ENCODE data around the gene BICDL2.

DNA sequence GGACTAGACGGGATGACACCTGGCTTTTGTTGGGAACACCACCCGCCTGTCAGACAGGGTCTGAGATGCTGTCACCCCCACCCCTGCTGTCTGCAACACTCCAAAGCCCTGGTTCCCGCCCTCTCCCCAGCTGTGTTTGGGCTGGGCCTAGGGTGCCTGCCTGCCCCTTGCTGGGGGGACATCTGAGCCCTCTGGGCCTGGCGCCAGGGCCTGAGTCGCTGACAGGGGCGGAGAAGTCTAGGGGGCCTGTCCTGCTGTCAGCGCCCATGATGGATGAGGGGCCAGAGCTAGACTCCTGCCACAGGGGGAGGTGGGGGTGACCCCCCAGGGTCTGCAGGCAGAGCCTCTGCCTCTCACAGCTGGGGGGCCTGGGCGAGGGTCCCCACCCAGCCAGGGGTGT is 48.9 kb downstream of the BICDL2 start:
- TF ChIP-seq RARB (CRISPR knock-in tag; IDR thresholded peaks at IDR 0.05) (no peak), ARNTL (CRISPR knock-in tag; IDR thresholded peaks at IDR 0.05; ENCODE audit: borderline replicate concordance, low read depth) (no peak), ESRRG (CRISPR knock-in tag; IDR thresholded peaks at IDR 0.05) (no peak), ISL1 (CRISPR knock-in tag; IDR thresholded peaks at IDR 0.05) (no peak), TOX (CRISPR knock-in tag; IDR thresholded peaks at IDR 0.05; ENCODE audit: borderline replicate concordance) (no peak), OSR1 (CRISPR knock-in tag; IDR thresholded peaks at IDR 0.05) (no peak), ZFP3 (CRISPR knock-in tag; IDR thresholded peaks at IDR 0.05) (no peak), ZNF8 (CRISPR knock-in tag; IDR thresholded peaks at IDR 0.05) (no peak), ZC3H10 (CRISPR knock-in tag; IDR thresholded peaks at IDR 0.05) (no peak), GLIS3 (CRISPR knock-in tag; IDR thresholded peaks at IDR 0.05) (no peak)
- TF ChIP-seq, protein P1, sequence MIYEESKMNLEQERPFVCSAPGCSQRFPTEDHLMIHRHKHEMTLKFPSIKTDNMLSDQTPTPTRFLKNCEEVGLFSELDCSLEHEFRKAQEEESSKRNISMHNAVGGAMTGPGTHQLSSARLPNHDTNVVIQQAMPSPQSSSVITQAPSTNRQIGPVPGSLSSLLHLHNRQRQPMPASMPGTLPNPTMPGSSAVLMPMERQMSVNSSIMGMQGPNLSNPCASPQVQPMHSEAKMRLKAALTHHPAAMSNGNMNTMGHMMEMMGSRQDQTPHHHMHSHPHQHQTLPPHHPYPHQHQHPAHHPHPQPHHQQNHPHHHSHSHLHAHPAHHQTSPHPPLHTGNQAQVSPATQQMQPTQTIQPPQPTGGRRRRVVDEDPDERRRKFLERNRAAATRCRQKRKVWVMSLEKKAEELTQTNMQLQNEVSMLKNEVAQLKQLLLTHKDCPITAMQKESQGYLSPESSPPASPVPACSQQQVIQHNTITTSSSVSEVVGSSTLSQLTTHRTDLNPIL (CRISPR knock-in tag; IDR thresholded peaks at IDR 0.05; ENCODE audit: low read depth) = no peak
- TF ChIP-seq, protein P2, sequence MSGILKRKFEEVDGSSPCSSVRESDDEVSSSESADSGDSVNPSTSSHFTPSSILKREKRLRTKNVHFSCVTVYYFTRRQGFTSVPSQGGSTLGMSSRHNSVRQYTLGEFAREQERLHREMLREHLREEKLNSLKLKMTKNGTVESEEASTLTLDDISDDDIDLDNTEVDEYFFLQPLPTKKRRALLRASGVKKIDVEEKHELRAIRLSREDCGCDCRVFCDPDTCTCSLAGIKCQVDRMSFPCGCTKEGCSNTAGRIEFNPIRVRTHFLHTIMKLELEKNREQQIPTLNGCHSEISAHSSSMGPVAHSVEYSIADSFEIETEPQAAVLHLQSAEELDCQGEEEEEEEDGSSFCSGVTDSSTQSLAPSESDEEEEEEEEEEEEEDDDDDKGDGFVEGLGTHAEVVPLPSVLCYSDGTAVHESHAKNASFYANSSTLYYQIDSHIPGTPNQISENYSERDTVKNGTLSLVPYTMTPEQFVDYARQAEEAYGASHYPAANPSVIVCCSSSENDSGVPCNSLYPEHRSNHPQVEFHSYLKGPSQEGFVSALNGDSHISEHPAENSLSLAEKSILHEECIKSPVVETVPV (CRISPR knock-in tag; IDR thresholded peaks at IDR 0.05) = no peak

Data from SK-N-SH treated with all-trans-retinoic acid at 6 μM for 48 hours (cell line).